Endometrium (tissue), 2 donors: ENCODE measurements around the gene ZNF236.

Experiments
- FAIRE-seq: peaks from 2 replicates; lab custom pipeline; 2012; peaks lifted over from hg19 to GRCh38; lab: Jason Lieb, UNC
- donor health status: control.
- donor health status: control.

ZNF236 gene

GRCh38 chr18:76821875-76822505 lies 367 bp upstream of the ZNF236 start:
- no peak for FAIRE-seq

- no peak for FAIRE-seq
These were observed 793 bp downstream of the ZNF236 start for GRCh38 chr18:76823161-76823538.

- no peak for FAIRE-seq
These were observed 1.2 kb downstream of the ZNF236 start for GRCh38 chr18:76823587-76824011.

- no peak for FAIRE-seq
These were observed 1.9 kb downstream of the ZNF236 start for GRCh38 chr18:76824145-76824676.

GRCh38 chr18:76824754-76825153 lies 2.4 kb downstream of the ZNF236 start:
- FAIRE-seq: no peak

- no peak for FAIRE-seq
These were observed 5.1 kb downstream of the ZNF236 start for GRCh38 chr18:76827205-76828200.

- no peak for FAIRE-seq
These were observed 12.0 kb downstream of the ZNF236 start for GRCh38 chr18:76834379-76834778.

- peak; percentile 48 for FAIRE-seq
These were observed 13.0 kb downstream of the ZNF236 start for GRCh38 chr18:76835380-76835779.

- FAIRE-seq: no peak
These were observed 14.7 kb downstream of the ZNF236 start for GRCh38 chr18:76837071-76837470.

GRCh38 chr18:76838182-76838581 lies 15.8 kb downstream of the ZNF236 start:
- FAIRE-seq: no peak

GRCh38 chr18:76839086-76839794 lies 16.9 kb downstream of the ZNF236 start:
- no peak for FAIRE-seq

GRCh38 chr18:76842837-76843530 lies 20.6 kb downstream of the ZNF236 start:
- FAIRE-seq: no peak

- FAIRE-seq: no peak
These were observed 21.8 kb downstream of the ZNF236 start for GRCh38 chr18:76844144-76844543.

GRCh38 chr18:76844742-76845477 lies 22.6 kb downstream of the ZNF236 start:
- FAIRE-seq: no peak

GRCh38 chr18:76846217-76846616 lies 23.9 kb downstream of the ZNF236 start:
- no peak for FAIRE-seq

GRCh38 chr18:76847916-76848315 lies 25.6 kb downstream of the ZNF236 start:
- FAIRE-seq: no peak

GRCh38 chr18:76850112-76850511 lies 27.8 kb downstream of the ZNF236 start:
- FAIRE-seq: no peak

- FAIRE-seq: no peak
These were observed 33.2 kb downstream of the ZNF236 start for GRCh38 chr18:76855594-76855993.

GRCh38 chr18:76857476-76857875 lies 35.1 kb downstream of the ZNF236 start:
- peak; percentile 43 for FAIRE-seq

GRCh38 chr18:76859474-76860339 lies 37.4 kb downstream of the ZNF236 start:
- FAIRE-seq: no peak
